ENCODE results near the gene SNRNP70. TPM values are rescaled to one million over a fixed set of nuclear protein-coding genes. Genes with fewer than 3 reads are reported as not detected.
"Not testable (repeated sequence)": the region's sequence is repeated elsewhere in the genome, so short reads cannot be mapped to it uniquely, and the experiment has no call there.

SNRNP70 gene
- polyA plus RNA-seq, 4 donors: 317 to 333 (median 329) TPM

DNA sequence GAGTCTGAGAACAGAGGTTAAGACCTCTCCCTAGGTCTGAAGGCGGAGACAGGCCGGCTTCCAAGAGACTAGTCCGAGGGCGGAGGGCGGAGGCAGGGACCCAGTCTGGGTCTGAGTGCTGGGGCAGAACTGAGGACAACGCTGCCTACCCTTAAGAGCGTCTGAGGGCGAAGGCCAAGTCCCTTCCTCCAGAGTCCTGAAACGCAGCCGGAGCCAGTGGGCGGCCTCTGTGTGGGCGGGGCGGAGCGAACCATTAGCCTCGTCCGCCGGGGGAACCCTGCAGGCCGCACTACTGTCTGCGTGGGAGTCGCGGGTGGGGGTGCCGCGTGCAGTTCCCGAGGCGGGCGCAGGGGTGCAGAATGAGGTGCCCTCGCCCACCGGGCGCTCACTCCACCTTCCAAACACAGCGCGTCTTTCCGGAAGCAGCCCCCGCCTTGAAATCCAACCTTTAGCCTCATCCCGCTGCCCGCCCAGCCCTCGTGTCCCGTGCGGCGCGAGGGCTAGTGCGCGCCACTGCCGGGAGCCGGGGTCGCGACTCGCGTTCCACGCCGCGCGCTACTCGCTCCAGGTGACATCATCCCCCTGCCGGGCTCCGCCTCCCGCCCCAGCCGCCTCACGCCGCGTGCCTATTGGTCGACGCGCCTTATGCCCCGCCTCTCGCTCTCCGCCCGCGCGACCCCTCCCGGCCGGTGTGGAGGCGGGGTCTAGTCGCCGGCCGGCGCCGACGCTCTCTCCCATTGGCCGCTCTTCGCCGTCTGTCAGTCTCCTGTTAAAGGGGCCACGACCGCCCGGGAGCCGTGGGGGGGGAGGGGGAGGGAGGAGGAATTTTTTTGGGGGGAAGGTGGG, 33.5 kb downstream of the SNRNP70 start, which contains the start of gene C19orf73:
Gene C19orf73 (minus strand): TSS at position 579 of the 846 bp plus-strand sequence. CDS start 121 bp downstream, at position 458.
- DNase-seq (ENCODE audit: low read depth in 4 of 4, low spot score in 3 of 4): peak; percentile 85 to 93 (median 88)

DNA sequence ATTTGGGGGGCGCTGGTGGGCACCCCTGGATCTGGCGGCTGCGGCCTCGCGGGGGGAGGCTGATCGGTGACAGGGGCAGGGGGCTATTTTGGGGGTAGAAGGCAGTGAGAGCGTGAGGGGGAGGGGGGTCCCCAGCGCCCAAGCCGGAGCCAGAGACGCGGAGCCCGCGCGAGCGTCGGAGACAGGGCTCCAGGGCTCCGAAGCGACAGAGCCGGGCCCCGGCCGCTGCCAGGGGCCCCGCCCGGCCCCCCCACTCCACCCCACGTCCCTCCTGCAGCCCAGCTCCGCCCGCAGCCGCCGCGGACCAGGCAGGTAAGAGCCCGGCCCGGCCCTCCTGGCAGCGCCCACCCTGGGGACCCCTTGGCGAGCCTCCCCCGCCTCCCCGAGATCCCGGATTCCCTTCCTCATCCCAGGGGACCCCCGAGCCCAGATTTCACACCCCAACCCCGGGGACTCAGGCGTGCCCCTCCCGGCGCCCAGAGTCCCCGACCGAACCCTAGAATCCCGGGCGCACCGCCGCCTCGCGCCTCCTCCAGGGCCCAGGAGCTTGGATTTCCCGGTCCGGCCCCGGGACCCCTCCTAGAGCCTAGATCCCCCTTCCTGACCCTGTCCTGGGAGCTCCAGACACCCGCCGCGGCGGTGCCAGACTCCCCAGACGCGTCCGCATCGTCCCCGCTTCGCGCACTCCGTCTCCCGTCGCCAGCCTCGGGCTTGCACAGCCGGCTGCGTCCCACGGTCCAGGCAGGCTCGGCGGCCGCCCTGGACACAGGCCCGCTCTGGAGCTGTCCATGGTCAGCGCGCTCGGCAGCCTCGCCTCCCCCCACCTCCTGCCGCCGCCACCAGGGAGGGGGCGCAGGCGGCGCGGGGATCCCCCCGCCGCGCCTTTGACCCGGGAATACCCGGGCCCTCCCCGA, 34.4 kb downstream of the SNRNP70 start, which contains the start of gene PPFIA3:
Gene PPFIA3 (plus strand): TSS at position 134 of the 914 bp plus-strand sequence. CDS start 8,330 bp downstream, outside the sequence.
- DNase-seq (ENCODE audit: low read depth in 4 of 4, low spot score in 3 of 4): no peak

DNA sequence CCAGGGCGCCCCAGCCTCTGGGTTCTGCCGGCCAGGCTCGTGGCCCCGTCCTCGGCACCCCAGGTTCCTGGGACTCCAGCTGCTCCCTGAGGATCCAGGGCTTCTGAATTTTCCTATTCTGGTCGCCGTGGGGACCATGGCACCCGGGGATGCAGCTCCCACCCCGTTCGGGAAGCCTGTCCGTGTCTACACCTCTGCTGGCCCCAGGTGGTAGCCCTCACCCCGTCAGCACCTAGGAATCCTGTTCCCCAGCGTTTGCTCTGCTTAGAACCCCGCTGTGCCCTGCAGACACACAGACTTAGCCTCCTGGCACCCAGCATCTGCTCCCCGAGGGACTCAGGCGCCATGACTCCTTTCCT, 35.1 kb downstream of the SNRNP70 start:
- DNase-seq (ENCODE audit: low read depth in 4 of 4, low spot score in 3 of 4): no peak

DNA sequence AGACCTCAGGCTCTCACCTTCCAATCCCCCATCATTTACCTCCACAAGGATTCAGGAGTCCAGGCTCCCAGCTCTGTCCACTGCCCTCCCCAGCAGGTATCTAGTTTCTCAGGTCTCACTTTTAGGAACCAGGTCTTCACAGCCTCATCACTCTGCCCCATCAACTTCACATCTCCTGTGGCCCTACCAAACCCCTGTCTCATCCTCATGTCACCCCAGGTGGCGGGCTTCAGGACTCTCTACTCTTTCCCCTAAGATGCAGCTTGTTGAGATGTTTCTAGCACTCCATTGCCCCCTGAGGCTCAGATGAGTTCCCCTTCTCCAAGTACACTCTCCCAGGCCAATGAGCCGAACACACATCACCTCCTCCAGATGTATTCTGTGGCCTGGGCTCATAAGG, 35.6 kb downstream of the SNRNP70 start:
- DNase-seq (ENCODE audit: low read depth in 4 of 4, low spot score in 3 of 4): no peak

DNA sequence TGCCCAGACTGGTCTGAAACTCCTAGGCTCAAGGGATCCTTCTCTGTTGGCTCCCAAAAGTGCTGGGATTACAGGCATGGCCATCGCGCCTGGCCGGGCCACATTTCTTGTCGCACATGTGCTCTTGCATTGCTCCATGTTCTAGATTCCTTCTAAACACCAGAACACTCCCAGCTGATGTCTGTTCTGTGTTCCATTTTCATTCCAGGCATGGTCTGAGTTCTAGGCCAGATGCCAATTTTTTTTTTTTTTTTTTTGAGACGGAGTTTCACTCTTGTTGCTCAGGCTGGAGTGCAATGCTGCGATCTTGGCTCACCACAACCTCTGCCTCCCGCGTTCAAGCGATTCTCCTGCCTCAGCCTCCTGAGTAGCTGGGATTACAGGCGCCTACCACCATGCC, 36.6 kb downstream of the SNRNP70 start:
- not testable (repeated sequence) for DNase-seq (ENCODE audit: low read depth in 4 of 4, low spot score in 3 of 4)

DNA sequence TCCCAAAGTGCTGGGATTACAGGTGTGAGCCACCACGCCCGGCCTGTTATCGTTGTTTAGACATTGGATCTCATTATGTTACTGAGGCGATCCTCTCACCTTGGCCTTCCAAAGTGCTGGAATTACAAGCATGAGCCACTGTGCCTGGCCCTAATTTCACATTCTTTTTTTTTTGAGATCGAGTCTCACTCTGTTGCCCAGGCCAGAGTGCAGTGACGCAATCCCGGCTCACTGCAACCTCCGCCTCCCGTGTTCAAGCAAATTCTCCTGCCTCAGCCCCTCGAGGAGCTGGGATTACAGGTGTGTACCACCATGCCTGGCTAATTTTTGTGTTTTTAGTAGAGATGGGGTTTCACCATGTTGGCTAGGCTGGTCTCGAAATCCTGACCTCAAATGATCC, 38.0 kb downstream of the SNRNP70 start:
- DNase-seq (ENCODE audit: low read depth in 4 of 4, low spot score in 3 of 4): not testable (repeated sequence)

DNA sequence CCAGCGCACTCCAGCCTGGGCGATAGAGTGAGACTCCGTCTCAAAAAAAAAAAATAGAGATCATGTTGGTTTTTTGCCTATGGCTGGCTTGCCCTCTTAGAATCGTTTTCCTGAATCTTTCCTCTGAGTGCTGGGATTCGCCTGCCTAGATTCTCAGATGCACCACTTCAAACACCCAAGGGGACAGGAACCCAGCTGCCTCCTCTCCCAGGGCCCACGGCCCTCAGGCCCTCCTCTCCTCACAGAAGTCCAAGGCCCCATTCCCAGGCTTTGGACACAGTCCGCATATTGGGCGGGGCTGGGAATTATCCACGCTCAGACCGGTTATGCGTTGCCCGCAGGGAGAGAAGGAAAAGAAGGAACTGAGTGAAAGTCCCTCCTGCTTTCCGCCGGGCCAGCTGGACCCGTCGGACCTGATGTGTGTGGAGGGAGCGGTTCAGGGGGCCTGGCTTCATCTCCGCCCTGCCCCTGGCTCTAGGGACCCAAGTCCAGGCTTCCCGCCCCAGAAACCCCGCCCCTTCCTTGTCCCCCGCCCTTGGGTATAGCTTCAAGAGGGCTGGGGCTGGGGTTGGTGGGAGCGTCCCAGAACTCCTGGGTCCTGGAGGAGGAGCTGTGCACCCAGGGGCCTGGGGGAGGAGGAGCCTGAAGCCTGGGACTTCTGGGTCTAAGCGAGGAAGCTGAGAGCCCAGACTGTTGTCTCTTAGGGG, 39.9 kb downstream of the SNRNP70 start:
- no peak for DNase-seq (ENCODE audit: low read depth in 4 of 4, low spot score in 3 of 4)

DNA sequence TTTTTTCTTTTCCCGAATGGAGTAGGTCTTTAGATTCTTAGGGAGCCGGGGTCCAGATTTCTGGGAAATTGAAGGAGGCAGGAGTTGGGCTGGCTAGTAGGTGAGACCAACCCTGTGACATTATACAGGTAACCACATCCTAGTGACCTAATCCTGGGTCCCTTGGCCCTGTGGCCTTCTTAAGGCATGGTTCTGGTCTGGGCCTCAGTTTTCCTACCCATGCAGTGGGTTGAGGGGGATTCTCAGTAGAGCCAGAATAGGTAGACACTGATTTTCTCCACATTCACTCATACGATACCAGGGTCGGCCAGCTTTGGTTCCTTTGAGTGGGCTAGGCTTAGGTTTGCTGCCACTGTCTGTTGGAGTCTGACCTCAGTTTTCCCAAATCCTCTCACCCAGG, 41.3 kb downstream of the SNRNP70 start:
- DNase-seq (ENCODE audit: low read depth in 4 of 4, low spot score in 3 of 4): no peak

DNA sequence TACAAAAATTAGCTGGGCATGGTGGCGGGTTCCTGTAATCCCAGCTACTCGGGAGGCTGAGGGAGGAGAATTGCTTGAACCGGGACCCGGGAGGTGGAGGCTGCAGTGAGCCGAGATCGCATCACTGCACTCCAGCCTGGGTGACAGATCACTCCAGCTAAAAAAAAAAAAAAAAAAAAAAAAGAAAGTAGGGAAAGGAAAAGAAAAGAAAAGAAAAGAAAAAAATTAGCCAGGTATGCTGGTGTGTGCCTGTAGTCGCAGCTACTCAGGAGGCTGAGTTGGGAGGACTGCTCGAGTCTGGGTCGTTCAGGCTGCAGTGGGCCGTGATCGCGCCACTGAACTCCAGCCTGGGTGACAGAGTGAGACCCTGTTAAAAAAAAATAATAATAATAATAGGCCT, 42.0 kb downstream of the SNRNP70 start:
- not testable (repeated sequence) for DNase-seq (ENCODE audit: low read depth in 4 of 4, low spot score in 3 of 4)

DNA sequence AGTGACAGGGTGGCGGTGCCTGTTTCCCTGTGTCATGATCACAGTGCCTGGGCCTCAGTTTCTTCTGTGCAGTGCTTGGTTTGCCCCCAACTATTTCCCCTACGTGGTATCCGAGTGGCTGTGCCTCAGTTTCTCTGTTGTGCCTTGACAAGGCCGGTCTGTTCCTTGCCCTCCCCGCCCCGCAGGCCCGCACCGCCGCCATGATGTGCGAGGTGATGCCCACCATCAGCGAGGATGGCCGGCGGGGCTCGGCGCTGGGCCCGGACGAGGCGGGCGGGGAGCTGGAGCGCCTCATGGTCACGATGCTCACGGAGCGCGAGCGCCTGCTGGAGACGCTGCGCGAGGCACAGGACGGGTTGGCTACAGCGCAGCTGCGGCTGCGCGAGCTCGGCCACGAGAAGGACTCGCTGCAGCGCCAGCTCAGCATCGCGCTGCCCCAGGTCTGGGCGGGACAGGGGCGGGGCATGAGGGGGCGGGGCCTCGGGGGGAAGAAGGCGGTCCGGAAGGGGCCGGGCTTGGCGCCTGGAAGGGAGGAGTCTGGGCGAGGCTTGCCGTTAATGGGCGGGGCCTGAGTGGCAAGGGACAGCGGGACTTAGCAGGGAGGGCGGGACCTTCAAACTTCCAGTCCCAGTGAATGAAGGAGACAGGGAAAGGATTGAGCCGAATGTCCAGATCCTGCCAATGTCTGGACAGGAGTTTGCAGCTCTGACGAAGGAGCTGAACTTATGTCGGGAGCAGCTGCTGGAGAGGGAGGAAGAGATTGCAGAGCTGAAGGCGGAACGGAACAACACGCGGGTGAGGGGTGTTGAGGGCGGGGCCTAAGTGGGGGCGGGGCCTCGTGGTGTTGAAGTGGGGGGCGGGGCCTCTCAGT, 42.7 kb downstream of the SNRNP70 start:
- peak in 2 of 4 donors; percentile 92 to 94 for DNase-seq (ENCODE audit: low read depth in 4 of 4, low spot score in 3 of 4)

DNA sequence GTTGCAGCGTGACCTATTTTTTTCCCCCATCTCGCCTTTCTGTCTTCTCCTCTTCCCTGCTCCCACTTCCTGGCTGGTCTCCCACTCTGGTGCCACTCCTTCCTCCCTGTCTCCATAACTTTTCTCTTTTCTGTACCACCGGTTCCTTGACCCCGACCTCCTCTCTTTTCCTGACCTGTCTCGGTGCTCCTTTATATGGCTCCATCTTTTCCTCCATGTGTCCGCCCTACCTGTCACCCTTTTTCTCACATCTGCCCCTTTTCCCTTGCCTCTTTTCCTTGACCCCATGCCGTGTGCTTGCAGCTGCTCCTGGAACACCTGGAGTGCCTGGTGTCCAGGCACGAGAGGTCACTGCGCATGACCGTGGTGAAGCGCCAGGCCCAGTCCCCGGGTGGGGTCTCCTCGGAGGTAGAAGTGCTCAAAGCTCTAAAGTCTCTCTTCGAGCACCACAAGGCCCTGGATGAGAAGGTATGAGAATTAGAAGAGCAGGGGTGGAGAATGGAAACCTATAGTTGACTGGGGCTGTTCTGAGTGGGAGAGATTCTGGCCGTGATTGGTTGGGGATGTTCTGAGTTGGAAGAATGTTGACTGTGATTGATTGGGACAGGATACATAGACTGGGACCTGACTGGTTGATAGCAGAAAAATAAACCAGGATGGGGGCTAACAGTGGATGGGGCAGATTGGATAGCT, 43.4 kb downstream of the SNRNP70 start:
- DNase-seq (ENCODE audit: low read depth in 4 of 4, low spot score in 3 of 4): no peak

DNA sequence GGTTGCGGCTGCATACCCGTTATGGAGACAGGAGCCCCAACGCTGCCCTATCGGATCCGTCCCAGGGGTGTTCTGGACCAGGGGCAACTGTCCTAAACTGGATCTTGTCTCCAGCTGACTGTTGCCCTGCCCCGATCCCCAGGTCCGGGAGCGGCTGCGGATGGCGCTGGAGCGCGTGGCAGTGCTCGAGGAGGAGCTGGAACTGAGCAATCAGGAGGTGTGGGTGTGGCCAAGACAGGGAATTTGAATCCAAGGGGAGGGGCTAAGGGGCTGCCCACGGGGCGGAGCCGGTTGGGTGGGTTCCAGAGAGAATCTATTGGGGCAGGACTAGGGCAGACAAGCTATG, 44.0 kb downstream of the SNRNP70 start:
- no peak for DNase-seq (ENCODE audit: low read depth in 4 of 4, low spot score in 3 of 4)

DNA sequence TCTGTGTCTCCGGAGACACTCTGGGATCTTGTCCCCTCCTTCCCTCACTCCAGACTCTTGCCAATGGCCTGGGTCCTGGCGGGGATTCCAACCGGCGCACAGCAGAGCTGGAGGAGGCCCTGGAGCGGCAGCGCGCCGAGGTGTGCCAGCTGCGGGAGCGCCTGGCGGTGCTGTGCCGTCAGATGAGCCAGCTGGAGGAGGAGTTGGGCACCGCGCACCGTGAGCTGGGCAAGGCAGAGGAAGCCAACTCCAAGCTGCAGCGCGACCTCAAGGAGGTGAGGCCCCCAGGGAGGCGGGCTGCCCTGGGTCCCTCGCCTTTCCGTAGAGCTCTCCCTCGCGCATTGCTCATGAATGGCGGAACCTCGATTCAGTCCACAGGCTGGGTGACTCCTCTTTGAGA, 45.1 kb downstream of the SNRNP70 start:
- no peak for DNase-seq (ENCODE audit: low read depth in 4 of 4, low spot score in 3 of 4)

DNA sequence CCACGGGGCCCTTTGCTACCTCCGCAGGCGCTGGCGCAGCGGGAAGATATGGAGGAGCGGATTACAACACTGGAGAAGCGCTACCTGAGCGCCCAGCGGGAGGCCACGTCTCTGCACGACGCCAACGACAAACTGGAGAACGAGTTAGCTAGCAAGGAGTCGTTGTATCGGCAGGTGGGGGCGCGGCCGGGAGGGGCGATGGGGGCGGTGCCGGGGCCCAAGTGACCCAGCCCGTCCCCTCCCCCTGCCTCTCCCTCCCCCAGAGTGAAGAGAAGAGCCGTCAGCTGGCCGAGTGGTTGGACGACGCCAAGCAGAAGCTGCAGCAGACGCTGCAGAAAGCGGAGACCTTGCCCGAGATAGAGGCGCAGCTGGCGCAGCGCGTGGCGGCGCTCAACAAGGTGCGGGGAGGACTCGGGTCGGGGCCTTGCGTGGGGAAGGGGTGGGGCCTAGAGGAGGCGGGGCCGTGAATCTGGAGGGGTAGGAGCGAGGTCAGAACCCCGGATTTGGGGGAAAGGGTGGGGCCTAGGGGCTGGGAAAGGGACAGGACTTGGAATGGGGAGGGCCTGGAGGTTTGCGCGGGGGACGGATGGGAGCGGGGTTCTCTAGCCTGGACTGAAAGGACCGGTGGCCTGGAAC, 47.8 kb downstream of the SNRNP70 start:
- DNase-seq (ENCODE audit: low read depth in 4 of 4, low spot score in 3 of 4): no peak

DNA sequence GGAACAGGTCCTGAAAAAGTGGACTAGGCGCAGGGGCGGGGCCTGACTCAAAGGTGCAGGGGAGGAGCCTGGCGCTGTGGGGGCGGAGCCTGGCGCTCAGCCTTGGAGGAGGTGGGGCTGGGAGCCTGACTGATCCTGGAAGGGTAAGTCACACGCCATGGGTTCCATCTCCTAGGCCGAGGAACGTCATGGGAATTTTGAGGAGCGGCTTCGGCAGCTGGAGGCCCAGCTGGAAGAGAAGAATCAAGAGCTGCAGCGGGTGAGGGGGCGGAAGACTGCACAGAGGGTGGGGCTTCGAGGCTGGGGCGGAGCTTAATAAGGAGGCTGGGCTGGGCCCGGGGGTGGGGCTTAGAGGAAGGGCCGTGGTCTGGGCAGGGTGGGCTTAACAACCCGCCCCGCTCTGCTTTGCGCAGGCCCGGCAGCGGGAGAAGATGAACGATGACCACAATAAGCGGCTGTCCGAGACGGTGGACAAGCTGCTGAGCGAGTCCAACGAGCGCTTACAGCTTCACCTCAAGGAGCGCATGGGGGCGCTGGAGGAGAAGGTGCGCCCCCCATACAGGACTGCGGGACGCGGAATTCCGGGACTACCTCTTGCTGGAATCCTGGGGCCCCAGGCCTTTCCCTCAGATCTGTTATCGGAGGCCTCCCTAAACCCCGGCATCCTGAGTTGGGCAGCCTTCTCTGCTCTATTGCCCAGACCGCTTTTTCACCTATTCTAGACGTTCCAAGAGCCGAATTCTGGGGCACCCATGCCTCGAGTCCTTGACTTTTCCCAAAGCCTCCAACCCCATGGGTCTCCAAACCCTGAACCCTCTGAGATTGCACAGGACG, 48.6 kb downstream of the SNRNP70 start:
- no peak for DNase-seq (ENCODE audit: low read depth in 4 of 4, low spot score in 3 of 4)

DNA sequence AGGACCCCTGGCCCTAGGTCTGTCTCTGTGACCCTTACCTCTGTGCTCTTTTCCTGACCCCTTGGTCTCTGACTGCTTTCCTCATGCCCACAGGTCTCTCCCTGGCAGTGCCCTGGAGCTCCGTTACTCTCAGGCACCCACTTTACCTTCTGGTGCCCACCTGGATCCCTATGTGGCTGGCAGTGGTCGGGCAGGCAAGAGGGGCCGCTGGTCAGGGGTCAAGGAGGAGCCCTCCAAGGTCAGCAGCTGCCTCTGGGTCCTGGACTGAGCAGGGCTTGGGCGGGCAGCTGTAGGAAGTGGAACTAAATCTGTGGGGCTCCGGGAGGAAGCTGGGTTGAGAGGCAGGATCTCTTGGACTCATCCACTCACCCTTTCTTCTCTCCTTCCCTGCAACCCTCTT, 50.4 kb downstream of the SNRNP70 start:
- DNase-seq (ENCODE audit: low read depth in 4 of 4, low spot score in 3 of 4): no peak

DNA sequence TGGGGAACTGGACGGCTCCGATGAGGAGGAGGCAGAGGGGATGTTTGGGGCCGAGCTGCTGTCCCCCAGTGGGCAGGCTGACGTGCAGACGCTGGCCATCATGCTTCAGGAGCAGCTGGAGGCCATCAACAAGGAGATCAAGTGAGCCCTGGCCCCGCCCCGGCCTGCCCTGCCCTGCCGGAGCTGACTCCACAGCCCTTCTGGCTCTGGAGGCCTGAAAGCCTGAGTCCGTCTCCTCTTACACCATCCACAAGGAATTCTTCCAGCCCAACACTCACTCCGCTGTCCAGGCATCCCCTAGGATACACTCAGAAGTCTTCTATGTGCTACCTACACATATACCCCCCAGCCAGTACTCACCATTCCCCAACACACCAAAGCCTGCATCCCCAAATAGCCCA, 51.5 kb downstream of the SNRNP70 start:
- no peak for DNase-seq (ENCODE audit: low read depth in 4 of 4, low spot score in 3 of 4)

DNA sequence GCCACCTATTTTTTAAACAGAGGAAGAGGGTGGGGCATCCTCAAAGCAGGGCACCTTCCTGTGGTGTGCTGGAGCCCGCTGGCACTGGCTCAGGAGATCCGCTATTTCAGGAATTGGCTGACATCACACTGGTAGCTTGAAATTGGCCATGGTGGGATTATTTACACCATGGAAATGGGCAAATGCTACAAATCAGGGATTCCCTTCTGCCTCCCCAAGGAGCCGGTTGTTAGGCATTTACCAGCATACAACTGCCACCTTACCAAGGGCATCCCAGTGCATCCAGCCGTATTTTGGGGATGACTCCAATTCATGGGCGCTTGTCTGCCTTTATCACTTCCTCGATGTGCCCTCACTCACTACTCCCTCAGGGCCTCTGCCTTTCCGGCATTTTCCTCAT, 55.7 kb downstream of the SNRNP70 start:
- DNase-seq (ENCODE audit: low read depth in 4 of 4, low spot score in 3 of 4): no peak
